ENCODE data around the gene SIVA1. TPM values are rescaled to one million over a fixed set of nuclear protein-coding genes. Genes with fewer than 3 reads are reported as not detected.

Gene SIVA1
- polyA plus RNA-seq, 1 of the 3 experiments (the other 2 are of a cell fraction), result 137 TPM

- peaks cover 9 to 54% of the 10 kb centered on the region in 2 experiments; a peak in 2 of 4 replicates for H3K4me1 ChIP-seq (ENCODE audit: control insufficient read depth in 1 of 2, insufficient read depth in 2 of 2, low read depth in 1 of 2, low read length in 1 of 2)
- peak overlapping the region; percentile 47; the same call in 1 of the 2 replicates for H3K9ac ChIP-seq
- H3K27me3 ChIP-seq (ENCODE audit: insufficient read depth), result no peaks in the 10 kb centered on the region
- peaks cover 6% of the 10 kb centered on the region for H3K79me2 ChIP-seq (ENCODE audit: insufficient read depth)
- peak overlapping the region; percentile 86 for H2AFZ ChIP-seq (ENCODE audit: low read depth)
- POLR2A ChIA-PET, result no interaction called here
- TF ChIP-seq ELF1 (IDR thresholded peaks at IDR 0.05), result no peak
- no peak for TF ChIP-seq RFX5 (IDR thresholded peaks at IDR 0.05; ENCODE audit: low read length)
- TF ChIP-seq TCF12 (IDR thresholded peaks at IDR 0.05), result no peak
- TF ChIP-seq MXI1 (IDR thresholded peaks at IDR 0.05; ENCODE audit: low read depth, low read length), result no peak
- no peak for TF ChIP-seq RAD21 (IDR thresholded peaks at IDR 0.05; ENCODE audit: low read length)
- no peak for TF ChIP-seq RCOR1 (IDR thresholded peaks at IDR 0.05; ENCODE audit: low read length)
- WGBS (ENCODE audit: low lambda C conversion rate), result 70% methylated on average over 21 of the region's 21 CpGs
- DNase-seq, result no peak
- peak overlapping the region; percentile 47 to 67; a peak in 3 of 4 replicates for H3K4me3 ChIP-seq (ENCODE audit: low read depth in 2 of 2, low read length in 1 of 2)
- H3F3A ChIP-seq (replicated peaks; ENCODE audit: insufficient read depth), result peaks cover 22% of the 10 kb centered on the region
- peaks cover 4% of the 10 kb centered on the region for H4K20me1 ChIP-seq (ENCODE audit: insufficient read depth)
- H3K9me3 ChIP-seq, result no peaks in the 10 kb centered on the region
- no peak overlapping the region; a peak in 1 of 4 replicates for H3K27ac ChIP-seq (ENCODE audit: low read depth in 2 of 2, low read length in 1 of 2)
- CTCF ChIA-PET, result interaction anchor here (1.4 to 5.2 kb wide), 4 partner anchors 22 to 42 kb away, joined by 4 to 26 read pairs (median 15); no protein-coding TSS in a partner anchor
- H3K36me3 ChIP-seq (replicated peaks in 1 of 2; ENCODE audit: control insufficient read depth in 1 of 2, insufficient read depth in 2 of 2, low read length in 1 of 2), result no peaks in the 10 kb centered on the region
- H3K4me2 ChIP-seq, result peak overlapping the region; percentile 71; the same call in 1 of the 2 replicates
- no peaks in the 10 kb centered on the region for H3K9me2 ChIP-seq
Observed at GRCh38 chr14:104799244-104800014, 46.5 kb downstream of the SIVA1 start.

GRCh38 chr14:104800015-104800770, 47.2 kb downstream of the SIVA1 start:
- Histone ChIP-seq H3K9me2 (no peaks in the 10 kb centered on the region), H3K27me3 (ENCODE audit: insufficient read depth) (no peaks in the 10 kb centered on the region), H3K36me3 (replicated peaks in 1 of 2; ENCODE audit: control insufficient read depth in 1 of 2, insufficient read depth in 2 of 2, low read length in 1 of 2) (no peaks in the 10 kb centered on the region), H3K4me1 (ENCODE audit: control insufficient read depth in 1 of 2, insufficient read depth in 2 of 2, low read depth in 1 of 2, low read length in 1 of 2) (peaks cover 17 to 51% of the 10 kb centered on the region in 2 experiments; a peak in 3 of 4 replicates), H3K79me2 (ENCODE audit: insufficient read depth) (no peaks in the 10 kb centered on the region), H3K9me3 (no peaks in the 10 kb centered on the region), H3K4me3 (ENCODE audit: low read depth in 2 of 2, low read length in 1 of 2) (peak overlapping the region; percentile 47 to 67; a peak in 3 of 4 replicates), H4K20me1 (ENCODE audit: insufficient read depth) (no peaks in the 10 kb centered on the region), H3K9ac (peak overlapping the region; percentile 47; the same call in 1 of the 2 replicates), H2AFZ (ENCODE audit: low read depth) (peak overlapping the region; percentile 86), H3K4me2 (peak overlapping the region; percentile 71; the same call in 1 of the 2 replicates), H3K27ac (ENCODE audit: low read depth in 2 of 2, low read length in 1 of 2) (peak overlapping the region in 1 of 2 experiments; percentile 39; a peak in 1 of 4 replicates), H3F3A (replicated peaks; ENCODE audit: insufficient read depth) (peaks cover 22% of the 10 kb centered on the region)
- TF ChIP-seq CHD2 (IDR thresholded peaks at IDR 0.05; ENCODE audit: low read length, partially characterized antibody) (peak; percentile 98), MAX (IDR thresholded peaks at IDR 0.05; ENCODE audit: low read depth) (no peak), MEF2A (IDR thresholded peaks at IDR 0.05; ENCODE audit: borderline replicate concordance, low read depth) (no peak), NFIC (IDR thresholded peaks at IDR 0.05; ENCODE audit: borderline replicate concordance) (no peak), CTCF (IDR thresholded peaks at IDR 0.05) (peak; percentile 46), TEAD4 (IDR thresholded peaks at IDR 0.05; ENCODE audit: borderline replicate concordance, insufficient read depth) (no peak), YY1 (IDR thresholded peaks at IDR 0.05; ENCODE audit: low read depth) (no peak), ZBTB33 (IDR thresholded peaks at IDR 0.05; ENCODE audit: borderline replicate concordance, low read depth) (peak; percentile 79)
- peak; percentile 97 for DNase-seq
- 58% methylated on average over 10 of the region's 83 CpGs for WGBS (ENCODE audit: low lambda C conversion rate)
- ChIA-PET POLR2A (no interaction called here), CTCF (interaction anchor here (0.8 to 5.2 kb wide), 8 partner anchors 10 to 133 kb away, joined by 3 to 26 read pairs (median 4); no protein-coding TSS in a partner anchor)
